ENCODE results near the gene SLC39A1. TPM values are rescaled to one million over a fixed set of nuclear protein-coding genes. Genes with fewer than 3 reads are reported as not detected.

Gene SLC39A1
- total RNA-seq, 4 donors from 2014 or later = 88.6 to 105 (median 98.8) TPM

GRCh38 chr1:153926405-153926804 is 36.9 kb downstream of the SLC39A1 start:
- no peak for TF ChIP-seq CTCF (IDR thresholded peaks at IDR 0.05)
- TF ChIP-seq POLR2A (IDR thresholded peaks at IDR 0.05) = no peak
- no peak for DNase-seq (ENCODE audit: low spot score in 2 of 2)
- 81% methylated on average over 4 of the region's 4 CpGs for WGBS, 2 donors
- intact Hi-C loops (cut with DNase I; ENCODE audit: low total_unique reads) = no loop called here
- no peak overlapping the region for H3K4me3 ChIP-seq (ENCODE audit: low read depth, poor library complexity, severe bottlenecking)

- DNase-seq (ENCODE audit: low spot score in 2 of 2) = peak; percentile 99 to 100
- WGBS, 2 donors = 0 to 1% methylated on average over 53 of the region's 53 CpGs
- TF ChIP-seq CTCF (IDR thresholded peaks at IDR 0.05) = no peak
- TF ChIP-seq POLR2A (IDR thresholded peaks at IDR 0.05) = no peak
- intact Hi-C loops (cut with DNase I; ENCODE audit: low total_unique reads) = no loop called here
- H3K4me3 ChIP-seq (ENCODE audit: low read depth, poor library complexity, severe bottlenecking) = peak within 1 kb of the TSS; percentile 94
These were observed 40.1 kb downstream of the SLC39A1 start, which contains the start of gene GATAD2B for GRCh38 chr1:153922972-153923925. TSS of gene GATAD2B (minus strand) at chr1:153922972. CDS start at chr1:153828347, 94,625 bp downstream.

- intact Hi-C loops (cut with DNase I; ENCODE audit: low total_unique reads) = no loop called here
- peak overlapping the region; percentile 94 for H3K4me3 ChIP-seq (ENCODE audit: low read depth, poor library complexity, severe bottlenecking)
- peak in 1 of 2 donors; percentile 91 for DNase-seq (ENCODE audit: low spot score in 2 of 2)
- TF ChIP-seq CTCF (IDR thresholded peaks at IDR 0.05) (no peak), POLR2A (IDR thresholded peaks at IDR 0.05) (no peak)
- WGBS, 2 donors = 1% methylated on average over 33 to 72 of the region's 86 CpGs
These were observed 41.0 kb downstream of the SLC39A1 start for GRCh38 chr1:153922076-153922971.

GRCh38 chr1:153921803-153922075 is 41.6 kb downstream of the SLC39A1 start:
- DNase-seq (ENCODE audit: low spot score in 2 of 2) = no peak
- peak overlapping the region; percentile 94 for H3K4me3 ChIP-seq (ENCODE audit: low read depth, poor library complexity, severe bottlenecking)
- intact Hi-C loops (cut with DNase I; ENCODE audit: low total_unique reads) = no loop called here
- 4 to 9% methylated on average over 10 of the region's 10 CpGs for WGBS, 2 donors
- TF ChIP-seq CTCF (IDR thresholded peaks at IDR 0.05) (no peak), POLR2A (IDR thresholded peaks at IDR 0.05) (no peak)

GRCh38 chr1:153921080-153921802 is 42.1 kb downstream of the SLC39A1 start:
- no peak for DNase-seq (ENCODE audit: low spot score in 2 of 2)
- peak overlapping the region; percentile 94 for H3K4me3 ChIP-seq (ENCODE audit: low read depth, poor library complexity, severe bottlenecking)
- intact Hi-C loops (cut with DNase I; ENCODE audit: low total_unique reads) = no loop called here
- TF ChIP-seq POLR2A (IDR thresholded peaks at IDR 0.05) (no peak), CTCF (IDR thresholded peaks at IDR 0.05) (no peak)
- 21 to 35% methylated on average over 3 of the region's 3 CpGs for WGBS, 2 donors

Data from lower leg skin (tissue), 4 donors.